HG02840 (cell line): ENCODE results near the gene MTHFSD.

Experiments
- ATAC-seq: cut with Tn5 transposase; IDR thresholded peaks from one replicate; pipeline ENCODE4 v1.9.1; 2021; ENCODE audit warnings: mild to moderate bottlenecking, moderate library complexity, moderate number of reproducible peaks; ENCODE audit not compliant: unreplicated experiment, low FRiP score

MTHFSD gene

DNA sequence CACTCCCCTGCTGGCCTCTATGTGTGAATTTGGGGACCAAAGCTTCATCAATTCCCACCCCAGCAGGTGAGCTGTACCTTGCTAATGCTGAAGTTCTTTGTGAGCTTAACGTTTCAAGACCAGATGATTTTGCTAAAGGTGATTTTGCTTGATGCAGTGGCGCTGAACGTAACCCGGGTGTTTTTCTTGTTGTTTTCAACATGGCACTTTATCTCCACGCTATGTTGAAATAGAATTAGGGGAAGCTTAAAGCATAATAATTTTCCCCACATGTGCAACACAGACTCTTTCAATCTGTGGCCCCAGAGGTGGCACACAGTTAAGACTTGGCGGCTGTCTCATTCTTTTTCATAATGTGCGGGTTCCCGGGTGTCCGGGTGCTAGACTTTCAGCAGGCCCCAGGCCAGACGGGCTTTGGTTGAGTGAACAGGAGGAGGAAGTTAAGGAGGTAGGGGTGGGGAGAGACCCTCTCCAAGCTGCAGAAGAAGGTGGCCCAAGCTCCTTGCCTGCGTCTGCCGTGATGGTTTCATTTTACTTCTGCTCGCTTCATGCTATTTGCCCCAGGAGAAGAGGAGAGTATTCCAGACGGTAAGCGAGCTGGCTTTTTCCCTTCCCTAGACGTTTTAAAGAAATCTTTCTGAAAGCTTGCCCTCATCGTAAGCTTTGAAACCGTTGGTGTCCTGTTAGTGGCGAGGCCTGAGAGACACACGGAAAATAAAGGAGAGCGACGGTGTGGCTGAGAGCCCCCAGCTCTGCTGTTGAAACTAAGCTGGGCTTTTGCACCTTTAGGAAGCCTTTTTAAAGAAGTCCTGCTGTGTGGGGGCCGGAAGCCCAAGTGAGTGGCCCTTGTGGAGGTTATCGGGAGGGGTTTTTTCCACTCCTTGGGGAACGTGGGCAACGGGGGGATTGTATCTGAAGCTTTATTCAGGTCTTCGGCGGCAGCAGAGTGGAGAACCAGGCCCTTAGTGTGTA, 15.8 kb upstream of the MTHFSD start:
- no peak for ATAC-seq

GRCh38 chr16:86569701-86570447, 14.8 kb upstream of the MTHFSD start:
- no peak for ATAC-seq

- ATAC-seq = no peak
Observed at GRCh38 chr16:86568677-86569623, 13.9 kb upstream of the MTHFSD start.

DNA sequence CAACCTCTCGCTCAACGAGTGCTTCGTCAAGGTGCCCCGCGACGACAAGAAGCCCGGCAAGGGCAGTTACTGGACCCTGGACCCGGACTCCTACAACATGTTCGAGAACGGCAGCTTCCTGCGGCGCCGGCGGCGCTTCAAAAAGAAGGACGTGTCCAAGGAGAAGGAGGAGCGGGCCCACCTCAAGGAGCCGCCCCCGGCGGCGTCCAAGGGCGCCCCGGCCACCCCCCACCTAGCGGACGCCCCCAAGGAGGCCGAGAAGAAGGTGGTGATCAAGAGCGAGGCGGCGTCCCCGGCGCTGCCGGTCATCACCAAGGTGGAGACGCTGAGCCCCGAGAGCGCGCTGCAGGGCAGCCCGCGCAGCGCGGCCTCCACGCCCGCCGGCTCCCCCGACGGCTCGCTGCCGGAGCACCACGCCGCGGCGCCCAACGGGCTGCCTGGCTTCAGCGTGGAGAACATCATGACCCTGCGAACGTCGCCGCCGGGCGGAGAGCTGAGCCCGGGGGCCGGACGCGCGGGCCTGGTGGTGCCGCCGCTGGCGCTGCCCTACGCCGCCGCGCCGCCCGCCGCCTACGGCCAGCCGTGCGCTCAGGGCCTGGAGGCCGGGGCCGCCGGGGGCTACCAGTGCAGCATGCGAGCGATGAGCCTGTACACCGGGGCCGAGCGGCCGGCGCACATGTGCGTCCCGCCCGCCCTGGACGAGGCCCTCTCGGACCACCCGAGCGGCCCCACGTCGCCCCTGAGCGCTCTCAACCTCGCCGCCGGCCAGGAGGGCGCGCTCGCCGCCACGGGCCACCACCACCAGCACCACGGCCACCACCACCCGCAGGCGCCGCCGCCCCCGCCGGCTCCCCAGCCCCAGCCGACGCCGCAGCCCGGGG, 12.9 kb upstream of the MTHFSD start:
- no peak for ATAC-seq

DNA sequence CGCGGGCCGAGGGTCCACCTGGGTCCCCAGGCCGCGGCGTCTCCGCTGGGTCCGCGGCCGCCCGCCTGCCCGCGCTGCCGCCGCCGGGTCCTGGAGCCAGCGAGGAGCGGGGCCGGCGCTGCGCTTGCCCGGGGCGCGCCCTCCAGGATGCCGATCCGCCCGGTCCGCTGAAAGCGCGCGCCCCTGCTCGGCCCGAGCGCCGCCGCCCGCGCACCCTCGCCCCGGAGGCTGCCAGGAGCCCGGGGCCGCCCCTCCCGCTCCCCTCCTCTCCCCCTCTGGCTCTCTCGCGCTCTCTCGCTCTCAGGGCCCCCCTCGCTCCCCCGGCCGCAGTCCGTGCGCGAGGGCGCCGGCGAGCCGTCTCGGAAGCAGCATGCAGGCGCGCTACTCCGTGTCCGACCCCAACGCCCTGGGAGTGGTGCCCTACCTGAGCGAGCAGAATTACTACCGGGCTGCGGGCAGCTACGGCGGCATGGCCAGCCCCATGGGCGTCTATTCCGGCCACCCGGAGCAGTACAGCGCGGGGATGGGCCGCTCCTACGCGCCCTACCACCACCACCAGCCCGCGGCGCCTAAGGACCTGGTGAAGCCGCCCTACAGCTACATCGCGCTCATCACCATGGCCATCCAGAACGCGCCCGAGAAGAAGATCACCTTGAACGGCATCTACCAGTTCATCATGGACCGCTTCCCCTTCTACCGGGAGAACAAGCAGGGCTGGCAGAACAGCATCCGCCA, 12.1 kb upstream of the MTHFSD start:
- ATAC-seq = no peak

DNA sequence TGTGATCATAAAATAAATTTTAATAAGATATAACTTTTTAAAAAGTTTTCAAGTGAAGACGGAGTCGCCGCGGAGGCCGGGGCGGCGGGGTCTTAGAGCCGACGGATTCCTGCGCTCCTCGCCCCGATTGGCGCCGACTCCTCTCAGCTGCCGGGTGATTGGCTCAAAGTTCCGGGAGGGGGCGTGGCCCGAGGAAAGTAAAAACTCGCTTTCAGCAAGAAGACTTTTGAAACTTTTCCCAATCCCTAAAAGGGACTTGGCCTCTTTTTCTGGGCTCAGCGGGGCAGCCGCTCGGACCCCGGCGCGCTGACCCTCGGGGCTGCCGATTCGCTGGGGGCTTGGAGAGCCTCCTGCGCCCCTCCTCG, 11.5 kb upstream of the MTHFSD start, which contains the start of gene FOXC2:
Gene FOXC2 (plus strand): TSS at position 229 of the 365 bp plus-strand sequence. CDS start 507 bp downstream, outside the sequence.
- ATAC-seq = no peak

DNA sequence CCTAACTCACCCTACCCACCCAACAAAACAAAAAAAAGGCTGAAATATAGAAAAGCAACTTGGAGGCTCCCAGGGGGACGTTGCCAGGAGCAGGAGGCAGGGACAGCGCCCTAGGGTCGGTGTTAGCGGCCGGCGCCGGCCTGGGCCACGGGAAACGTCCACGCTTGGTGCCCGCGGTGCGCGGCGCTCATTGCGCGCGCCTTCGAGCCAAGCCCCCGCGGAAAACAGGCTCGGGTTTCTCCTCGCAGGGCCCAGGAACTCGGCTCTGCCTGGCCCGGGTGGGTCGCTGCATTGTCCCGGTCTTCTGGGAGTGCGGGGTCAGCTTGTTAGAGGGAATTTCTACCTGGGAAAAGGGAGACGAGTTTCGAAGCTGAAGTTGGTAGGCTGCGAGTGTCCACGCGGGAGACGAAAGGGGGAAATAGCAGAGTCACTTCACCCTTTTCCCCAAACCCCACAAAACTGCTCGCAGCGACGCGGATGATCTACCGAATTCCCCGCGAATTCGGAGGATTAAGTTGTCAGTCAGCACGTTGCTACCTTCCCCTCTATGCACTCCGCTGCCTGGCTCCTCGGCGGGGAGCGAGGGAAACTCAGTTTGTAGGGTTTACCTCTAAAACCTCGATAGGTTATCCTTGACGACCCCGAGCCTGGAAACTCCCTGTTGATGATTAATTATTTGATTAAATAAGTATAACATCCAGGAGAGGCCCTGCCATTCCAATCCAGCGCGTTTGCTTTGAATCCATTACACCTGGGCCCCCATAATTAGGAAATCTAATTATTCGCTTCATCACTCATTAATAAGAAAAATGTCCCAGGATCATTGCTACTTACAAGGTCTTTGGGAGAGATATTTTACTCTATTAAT, 10.8 kb upstream of the MTHFSD start:
- no peak for ATAC-seq

- no peak for ATAC-seq
Observed at GRCh38 chr16:86565181-86565631, 10.2 kb upstream of the MTHFSD start.

- no peak for ATAC-seq
Observed at GRCh38 chr16:86563469-86564345, 8.7 kb upstream of the MTHFSD start.

- no peak for ATAC-seq
Observed at GRCh38 chr16:86562356-86562755, 7.3 kb upstream of the MTHFSD start.

DNA sequence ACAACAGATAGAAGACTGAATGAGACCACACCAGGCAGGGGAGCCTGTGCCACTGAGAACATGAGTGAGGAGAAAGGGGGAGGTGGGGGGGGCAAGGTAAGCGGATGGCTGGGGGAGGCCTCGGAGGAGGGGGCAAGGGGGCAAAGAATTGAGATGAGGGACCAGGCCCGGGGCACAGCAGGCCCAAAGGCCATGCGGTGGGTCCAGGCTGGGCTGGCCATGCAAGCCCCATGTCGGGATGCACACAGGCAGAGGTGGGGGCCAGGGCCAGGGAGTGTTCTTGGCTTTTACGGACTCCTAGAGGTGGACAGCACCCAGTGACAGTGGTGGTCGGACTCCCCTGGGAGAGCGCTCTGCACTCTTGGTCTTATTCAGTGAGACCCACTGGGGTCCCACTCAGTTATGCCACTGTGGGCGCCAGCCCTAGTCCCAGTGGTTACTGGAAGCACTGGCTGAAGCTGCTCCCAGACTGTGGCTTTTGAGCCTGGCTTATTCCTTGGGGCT, 4.8 kb upstream of the MTHFSD start:
- no peak for ATAC-seq

GRCh38 chr16:86558355-86559193, 3.5 kb upstream of the MTHFSD start:
- ATAC-seq = no peak

- no peak for ATAC-seq
Observed at GRCh38 chr16:86557587-86557986, 2.6 kb upstream of the MTHFSD start.

GRCh38 chr16:86556576-86556975, 1.5 kb upstream of the MTHFSD start:
- no peak for ATAC-seq

- no peak for ATAC-seq
Observed at GRCh38 chr16:86555704-86556075, 655 bp upstream of the MTHFSD start.

DNA sequence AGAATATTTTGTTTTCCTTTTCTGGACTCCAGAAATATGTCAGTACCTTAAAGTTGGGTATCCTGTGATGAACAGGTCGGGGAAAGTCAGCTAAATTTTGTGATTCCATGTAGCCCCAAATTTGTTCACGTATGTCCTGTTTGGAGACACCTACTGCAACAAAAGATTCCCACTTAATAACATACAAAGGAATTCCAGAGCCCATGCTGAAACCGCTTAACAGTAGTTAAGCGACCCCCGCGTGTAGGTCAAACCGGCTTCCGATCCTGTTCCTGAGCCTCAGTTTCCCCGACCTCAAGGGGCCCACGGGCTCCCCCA, 477 bp downstream of the MTHFSD start:
- no peak for ATAC-seq
